HCT116 (cell line): ENCODE data around the gene RYR3. TPM values are rescaled to one million over a fixed set of nuclear protein-coding genes. Genes with fewer than 3 reads are reported as not detected.

Experiments used
- ATAC-seq: fragments of 200-7000 bp; cut with Tn5 transposase; 2 replicates; pipeline ENCODE4 v1.9.1; 2020; ENCODE audit warnings: mild to moderate bottlenecking, moderate library complexity
- BruUV-seq: library from RNA; stranded (reverse); fragments of 400-500 nt; replicated peaks from 2 replicates; lab custom pipeline; 2021; lab: Mats Ljungman, UMichigan
- CTCF ChIA-PET: fragments of 300-600 bp; sonication (Branson Sonifier 250); formaldehyde crosslinking; loops from one replicate; lab custom pipeline; 2021; ENCODE audit warnings: antibody characterized with exemption; lab: Charles Lee
- POLR2A ChIA-PET: fragments of 300-600, 350-600 bp; sonication (Branson Sonifier 250); formaldehyde crosslinking; loops from one replicate; lab custom pipeline; 2021; ENCODE audit warnings: antibody characterized with exemption; lab: Charles Lee
- RAD21 ChIA-PET, 2 experiments: fragments of 300-600 bp; sonication (Branson Sonifier 250); formaldehyde crosslinking; loops; one replicate each; lab custom pipeline; 2023; ENCODE audit warnings: low total read pairs in 2 of 2; ENCODE audit not compliant: uncharacterized antibody in 2 of 2, unreplicated experiment in 2 of 2, low non-redundant PET in 1 of 2; lab: Charles Lee
- DNase-seq: peaks from one replicate; pipeline ENCODE4 v3.0.0-alpha.2; 2010; ENCODE audit warnings: low read depth, low spot score
- H2AFZ ChIP-seq: fragments of 200-600 bp; shearing (Covaris generic), sonication (generic); 2 replicates; pipeline ENCODE4 v1.6.1; 2017; ENCODE audit warnings: low read depth, mixed run types, mixed read lengths, antibody characterized with exemption, low read length; ENCODE audit not compliant: poor library complexity, severe bottlenecking
- H3K27ac ChIP-seq: 2 replicates; pipeline ENCODE4 v1.5.1; 2012; ENCODE audit warnings: low read depth, low read length
- H3K27me3 ChIP-seq: fragments of 200-600 bp; sonication (generic); 2 replicates; pipeline ENCODE4 v1.6.1; 2016; ENCODE audit warnings: mixed run types, low read length, mixed read lengths; ENCODE audit not compliant: insufficient read depth
- H3K36me3 ChIP-seq, 2 experiments: fragments of 200-500 bp in 1 of 2; fragments of 200-600 bp in 1 of 2; sonication (Bioruptor generic) in 1 of 2; sonication (generic) in 1 of 2; 2 replicates each; pipeline versions ENCODE4 v1.5.1 to v1.6.1; 2014 to 2016; ENCODE audit warnings: low read length in 2 of 2, inconsistent platforms in 1 of 2, mixed read lengths in 1 of 2, mixed run types in 1 of 2; ENCODE audit not compliant: insufficient read depth in 2 of 2, control insufficient read depth in 1 of 2
- H3K4me1 ChIP-seq, 2 experiments: fragments of 200-600 bp in 1 of 2; sonication (generic) in 1 of 2; 2 replicates each; pipeline versions ENCODE4 v1.5.1 to v1.6.1; 2012 to 2017; ENCODE audit warnings: low read length in 2 of 2, inconsistent platforms in 1 of 2, mild to moderate bottlenecking in 1 of 2, mixed read lengths in 1 of 2, mixed run types in 1 of 2, moderate library complexity in 1 of 2; ENCODE audit not compliant: insufficient read depth in 2 of 2, control insufficient read depth in 1 of 2
- H3K4me2 ChIP-seq: fragments of 200-600 bp; sonication (generic); 2 replicates; pipeline ENCODE4 v1.6.1; 2017; ENCODE audit warnings: mixed run types, low read length, mixed read lengths
- H3K4me3 ChIP-seq, 2 experiments: fragments of 200-600 bp in 1 of 2; sonication (generic) in 1 of 2; replicated peaks in 1 of 2; 2 replicates each; pipeline ENCODE4 v1.5.1; 2011 to 2016; ENCODE audit warnings: low read length in 2 of 2, control low read depth in 1 of 2, low read depth in 1 of 2, mild to moderate bottlenecking in 1 of 2, mixed read lengths in 1 of 2, mixed run types in 1 of 2
- H3K79me2 ChIP-seq: fragments of 200-600 bp; sonication (generic); 2 replicates; pipeline ENCODE4 v1.6.1; 2017; ENCODE audit warnings: mild to moderate bottlenecking, mixed run types, low read length, moderate library complexity, mixed read lengths; ENCODE audit not compliant: insufficient read depth
- H3K9ac ChIP-seq: fragments of 200-600 bp; sonication (generic); 2 replicates; pipeline ENCODE4 v1.6.1; 2016; ENCODE audit warnings: low read length, mixed read lengths
- H3K9me2 ChIP-seq: fragments of 200-600 bp; sonication (generic), shearing (Covaris generic); 2 replicates; pipeline ENCODE4 v1.6.1; 2017; ENCODE audit warnings: mixed run types, mild to moderate bottlenecking, moderate library complexity; ENCODE audit not compliant: insufficient read depth
- H3K9me3 ChIP-seq, 2 experiments: fragments of 200-500 bp in 1 of 2; fragments of 200-600 bp in 1 of 2; sonication (Bioruptor generic) in 1 of 2; sonication (generic) in 1 of 2; 2 replicates each; pipeline ENCODE4 v1.6.1; 2014 to 2017; ENCODE audit warnings: low read length in 2 of 2, mixed read lengths in 2 of 2, inconsistent platforms in 1 of 2, low read depth in 1 of 2, mild to moderate bottlenecking in 1 of 2, mixed run types in 1 of 2, moderate library complexity in 1 of 2; ENCODE audit not compliant: control insufficient read depth in 1 of 2, insufficient read depth in 1 of 2
- H4K20me1 ChIP-seq: fragments of 200-600 bp; sonication (generic), shearing (Covaris generic); 2 replicates; pipeline ENCODE4 v1.6.1; 2017; ENCODE audit warnings: mixed run types, mild to moderate bottlenecking, moderate library complexity; ENCODE audit not compliant: insufficient read depth
- ATF3 ChIP-seq: IDR thresholded peaks from 2 replicates; pipeline ENCODE4 v1.6.1; 2012
- CBX3 ChIP-seq: IDR thresholded peaks from 2 replicates; pipeline ENCODE4 v1.6.1; 2012; ENCODE audit warnings: low read depth
- CEBPB ChIP-seq: IDR thresholded peaks from 2 replicates; pipeline ENCODE4 v1.6.1; 2012; ENCODE audit warnings: low read depth
- CTCF ChIP-seq, 3 experiments: fragments of 200-600 bp in 1 of 3; sonication (generic) in 1 of 3; IDR thresholded peaks in 2 of 3; conservative IDR thresholded peaks in 1 of 3; 2 replicates each; pipeline ENCODE4 v1.5.1; 2012 to 2017; ENCODE audit warnings: low read depth in 2 of 3, low read length in 2 of 3, antibody characterized with exemption in 1 of 3, borderline replicate concordance in 1 of 3, control low read depth in 1 of 3, mild to moderate bottlenecking in 1 of 3, mixed read lengths in 1 of 3, mixed run types in 1 of 3, moderate library complexity in 1 of 3; ENCODE audit not compliant: insufficient read depth in 1 of 3
- EGR1 ChIP-seq: IDR thresholded peaks from 2 replicates; pipeline ENCODE4 v1.6.1; 2012; ENCODE audit warnings: low read depth
- ELF1 ChIP-seq: IDR thresholded peaks from 2 replicates; pipeline ENCODE4 v1.6.1; 2012; ENCODE audit warnings: low read depth, borderline replicate concordance
- EZH2 ChIP-seq: fragments of 200-600 bp; sonication (generic); IDR thresholded peaks from 2 replicates; pipeline ENCODE4 v1.6.1; 2017; ENCODE audit warnings: antibody characterized with exemption, mixed run types
- EZH2phosphoT487 ChIP-seq: fragments of 200-600 bp; IDR thresholded peaks from 2 replicates; pipeline ENCODE4 v1.6.1; 2018; ENCODE audit warnings: antibody characterized with exemption, borderline replicate concordance
- FOSL1 ChIP-seq: IDR thresholded peaks from 2 replicates; pipeline ENCODE4 v1.6.1; 2012; ENCODE audit warnings: low read depth
- JUND ChIP-seq: IDR thresholded peaks from 2 replicates; pipeline ENCODE4 v1.6.1; 2012
- MAX ChIP-seq: IDR thresholded peaks from 2 replicates; pipeline ENCODE4 v1.6.1; 2012
- POLR2A ChIP-seq: IDR thresholded peaks from 2 replicates; pipeline ENCODE4 v1.7.0; 2011; ENCODE audit warnings: borderline replicate concordance; ENCODE audit not compliant: insufficient read depth, insufficient read length; ENCODE audit errors: extremely low read depth
- POLR2AphosphoS5 ChIP-seq: IDR thresholded peaks from 2 replicates; pipeline ENCODE4 v1.6.1; 2011; ENCODE audit warnings: mild to moderate bottlenecking, low read depth, low read length, moderate library complexity
- RAD21 ChIP-seq: IDR thresholded peaks from 2 replicates; pipeline ENCODE4 v1.6.1; 2012; ENCODE audit warnings: low read depth, mild to moderate bottlenecking
- SP1 ChIP-seq: IDR thresholded peaks from 2 replicates; pipeline ENCODE4 v1.6.1; 2012; ENCODE audit warnings: low read depth
- SRF ChIP-seq: IDR thresholded peaks from 2 replicates; pipeline ENCODE4 v1.6.1; 2012; ENCODE audit warnings: low read depth
- ZBTB33 ChIP-seq: IDR thresholded peaks from 2 replicates; pipeline ENCODE4 v1.6.1; 2011; ENCODE audit warnings: mild to moderate bottlenecking, low read length, moderate library complexity; ENCODE audit not compliant: insufficient replicate concordance; ENCODE audit errors: extremely low read depth
- ZFX ChIP-seq: fragments of 450-650 bp; IDR thresholded peaks from 2 replicates; pipeline ENCODE4 v1.6.1; 2017
- ZNF274 ChIP-seq: fragments of 200-500 bp; sonication (Bioruptor generic); IDR thresholded peaks from 2 replicates; pipeline ENCODE4 v1.6.1; 2014; ENCODE audit warnings: mild to moderate bottlenecking, low read depth, low read length, inconsistent platforms
- intact Hi-C: fragments of 100-400 bp; cut with micrococcal nuclease; formaldehyde crosslinking; loops from 2 replicates; pipeline ENCODE4 v1.10.0; 2022
- total RNA-seq: library from RNA; stranded (reverse); gene quantifications from one replicate; pipeline ENCODE4 v1.2.1, GENCODE V29; 2021; ENCODE audit not compliant: unreplicated experiment

RYR3 gene
- total RNA-seq, 1 experiment from 2014 or later = not detected

GRCh38 chr15:33370623-33371020 is 59.9 kb downstream of the RYR3 start:
- Histone ChIP-seq H2AFZ (no peak overlapping the region), H3K79me2 (no peaks in the 10 kb centered on the region), H3K27ac (no peak overlapping the region), H3K4me2 (no peak overlapping the region), H4K20me1 (no peaks in the 10 kb centered on the region; the same call in 1 of the 2 replicates), H3K4me3 (no peak overlapping the region), H3K9ac (no peak overlapping the region), H3K36me3 (no peaks in the 10 kb centered on the region), H3K4me1 (no peaks in the 10 kb centered on the region), H3K27me3 (peaks cover 55% of the 10 kb centered on the region), H3K9me3 (no peaks in the 10 kb centered on the region), H3K9me2 (no peaks in the 10 kb centered on the region)
- RAD21 ChIA-PET = no interaction called here
- DNase-seq (no peak), ATAC-seq (no peak)
- BruUV-seq = no TSS peak
- CTCF ChIA-PET = no interaction called here
- no peak for TF ChIP-seq ELF1
- no peak for TF ChIP-seq RAD21
- TF ChIP-seq POLR2A = no peak
- no peak for TF ChIP-seq FOSL1
- no peak for TF ChIP-seq EZH2
- TF ChIP-seq JUND = no peak
- no peak for TF ChIP-seq SRF
- TF ChIP-seq POLR2AphosphoS5 = no peak
- no peak for TF ChIP-seq CTCF (IDR thresholded peaks at IDR 0.05 in 2 of 3, conservative IDR thresholded peaks at IDR 0.05 in 1 of 3; ENCODE audit: borderline replicate concordance in 1 of 3, insufficient read depth in 1 of 3, low read depth in 2 of 3, low read length in 2 of 3)
- no peak for TF ChIP-seq EZH2phosphoT487
- TF ChIP-seq SP1 = no peak
- intact Hi-C loops = no loop called here
- POLR2A ChIA-PET = no interaction called here

GRCh38 chr15:33371159-33371558 is 60.4 kb downstream of the RYR3 start:
- no peaks in the 10 kb centered on the region for H3K9me2 ChIP-seq
- no peak overlapping the region for H3K4me2 ChIP-seq
- DNase-seq = no peak
- no peak overlapping the region for H3K9ac ChIP-seq
- H3K27me3 ChIP-seq = peaks cover 56% of the 10 kb centered on the region
- RAD21 ChIA-PET = no interaction called here
- no peak for ATAC-seq
- POLR2A ChIA-PET = no interaction called here
- H3K9me3 ChIP-seq = no peaks in the 10 kb centered on the region
- no peaks in the 10 kb centered on the region for H3K79me2 ChIP-seq
- no peaks in the 10 kb centered on the region; the same call in 1 of the 2 replicates for H4K20me1 ChIP-seq
- no peak overlapping the region for H3K4me3 ChIP-seq
- no peak overlapping the region for H3K27ac ChIP-seq
- H3K4me1 ChIP-seq = no peaks in the 10 kb centered on the region
- no peaks in the 10 kb centered on the region for H3K36me3 ChIP-seq
- CTCF ChIA-PET = no interaction called here
- no TSS peak for BruUV-seq
- no peak overlapping the region for H2AFZ ChIP-seq
- intact Hi-C loops = no loop called here
- no peak for TF ChIP-seq ZNF274
- no peak for TF ChIP-seq CBX3
- no peak for TF ChIP-seq SRF
- no peak for TF ChIP-seq ZFX
- TF ChIP-seq ATF3 = no peak
- no peak for TF ChIP-seq JUND
- no peak for TF ChIP-seq MAX
- TF ChIP-seq ZBTB33 = no peak
- no peak for TF ChIP-seq EGR1
- no peak for TF ChIP-seq POLR2A
- no peak for TF ChIP-seq CEBPB
- TF ChIP-seq ELF1 = no peak
- TF ChIP-seq EZH2phosphoT487 = no peak
